IMR-90 (cell line): ENCODE data around the gene HIVEP3. TPM values are rescaled to one million over a fixed set of nuclear protein-coding genes. Genes with fewer than 3 reads are reported as not detected.

Source experiments
- ATAC-seq: fragments of 200-7000 bp; cut with Tn5 transposase; 2 replicates; pipeline ENCODE4 v1.9.1; 2020; ENCODE audit warnings: low read depth, mild to moderate bottlenecking, moderate library complexity
- BruUV-seq: library from RNA; stranded (reverse); fragments of 400-500 nt; replicated peaks from 2 replicates; lab custom pipeline; 2021; lab: Mats Ljungman, UMichigan
- CTCF ChIA-PET: fragments of 300-600 bp; formaldehyde crosslinking; extraction: SDS; loops from one replicate; lab custom pipeline; 2021; ENCODE audit warnings: antibody characterized with exemption; lab: Yijun Ruan, JAX
- POLR2A ChIA-PET: fragments of 300-600 bp; sonication (Branson Sonifier 250); formaldehyde crosslinking; loops from one replicate; lab custom pipeline; 2022; ENCODE audit warnings: antibody characterized with exemption; ENCODE audit not compliant: unreplicated experiment; lab: Charles Lee
- DNase-seq: peaks from one replicate; pipeline ENCODE4 v3.0.0; 2013
- H2AFZ ChIP-seq: replicated peaks from 2 replicates; pipeline ENCODE3; 2013; ENCODE audit warnings: low read length, mild to moderate bottlenecking; ENCODE audit not compliant: poor library complexity
- H2AK5ac ChIP-seq: 2 replicates; pipeline ENCODE4 v1.6.1; 2013; ENCODE audit warnings: low read depth, low read length, inconsistent platforms
- H2AK9ac ChIP-seq: replicated peaks from 2 replicates; pipeline ENCODE3; 2013; ENCODE audit warnings: mild to moderate bottlenecking, low read depth, low read length, moderate library complexity; ENCODE audit not compliant: poor library complexity
- H2BK120ac ChIP-seq: 2 replicates; pipeline ENCODE4 v1.6.1; 2013; ENCODE audit warnings: low read depth, low read length, inconsistent platforms
- H2BK15ac ChIP-seq: 3 replicates; pipeline ENCODE4 v1.6.1; 2013; ENCODE audit warnings: low read depth, low read length, inconsistent platforms
- H2BK20ac ChIP-seq: 2 replicates; pipeline ENCODE4 v1.6.1; 2013; ENCODE audit warnings: low read depth, mild to moderate bottlenecking, inconsistent platforms, low read length, moderate library complexity
- H2BK5ac ChIP-seq: 2 replicates; pipeline ENCODE4 v1.6.1; 2013; ENCODE audit warnings: mild to moderate bottlenecking, low read depth, low read length, inconsistent platforms; ENCODE audit not compliant: poor library complexity, severe bottlenecking
- H3K14ac ChIP-seq: replicated peaks from 2 replicates; pipeline ENCODE4 v1.6.1; 2013; ENCODE audit warnings: low read depth, low read length, inconsistent platforms
- H3K18ac ChIP-seq: 2 replicates; pipeline ENCODE4 v1.6.1; 2013; ENCODE audit warnings: low read depth, low read length, control low read depth
- H3K23ac ChIP-seq: 2 replicates; pipeline ENCODE4 v1.6.1; 2013; ENCODE audit warnings: low read depth, low read length, inconsistent platforms
- H3K27ac ChIP-seq: 2 replicates; pipeline ENCODE4 v1.5.1; 2013; ENCODE audit warnings: mild to moderate bottlenecking, control low read depth, low read length; ENCODE audit not compliant: insufficient read depth
- H3K27me3 ChIP-seq: 2 replicates; pipeline ENCODE4 v1.6.1; 2013; ENCODE audit warnings: low read length; ENCODE audit not compliant: control insufficient read depth, insufficient read depth
- H3K36me3 ChIP-seq: 2 replicates; pipeline ENCODE4 v1.6.1; 2013; ENCODE audit warnings: low read length, mixed read lengths; ENCODE audit not compliant: control insufficient read depth, insufficient read depth
- H3K4ac ChIP-seq: 2 replicates; pipeline ENCODE4 v1.6.1; 2013; ENCODE audit warnings: low read depth, low read length, inconsistent platforms
- H3K4me1 ChIP-seq: 2 replicates; pipeline ENCODE4 v1.6.1; 2013; ENCODE audit warnings: low read length, mixed read lengths; ENCODE audit not compliant: control insufficient read depth, insufficient read depth
- H3K4me2 ChIP-seq: 2 replicates; pipeline ENCODE4 v1.6.1; 2013; ENCODE audit warnings: low read depth, mild to moderate bottlenecking, control low read depth, low read length, moderate library complexity
- H3K4me3 ChIP-seq: 2 replicates; pipeline ENCODE4 v1.5.1; 2013; ENCODE audit warnings: low read depth, mild to moderate bottlenecking, control low read depth, low read length, moderate library complexity; ENCODE audit not compliant: insufficient read depth
- H3K56ac ChIP-seq: 2 replicates; pipeline ENCODE4 v1.6.1; 2013; ENCODE audit warnings: low read length, inconsistent platforms; ENCODE audit not compliant: insufficient read depth; ENCODE audit errors: extremely low read depth
- H3K79me1 ChIP-seq, 2 experiments: 2 replicates each; pipeline ENCODE4 v1.6.1; 2013; ENCODE audit warnings: low read length in 2 of 2, inconsistent platforms in 1 of 2, low read depth in 1 of 2
- H3K9ac ChIP-seq: 2 replicates; pipeline ENCODE4 v1.6.1; 2013; ENCODE audit warnings: low read depth, low read length, control low read depth
- H3K9me1 ChIP-seq: 2 replicates; pipeline ENCODE4 v1.6.1; 2013; ENCODE audit warnings: low read length, inconsistent platforms; ENCODE audit not compliant: insufficient read depth
- H3K9me3 ChIP-seq: 2 replicates; pipeline ENCODE4 v1.6.1; 2013; ENCODE audit warnings: low read length; ENCODE audit not compliant: control insufficient read depth, insufficient read depth
- H4K20me1 ChIP-seq: 2 replicates; pipeline ENCODE4 v1.6.1; 2013; ENCODE audit warnings: low read length, inconsistent platforms; ENCODE audit not compliant: insufficient read depth
- H4K5ac ChIP-seq: 2 replicates; pipeline ENCODE4 v1.6.1; 2013; ENCODE audit warnings: mild to moderate bottlenecking, low read depth, low read length, control low read depth
- H4K8ac ChIP-seq, 2 experiments: 2 replicates each; pipeline ENCODE4 v1.6.1; 2013; ENCODE audit warnings: low read depth in 2 of 2, low read length in 2 of 2, control low read depth in 1 of 2, inconsistent platforms in 1 of 2
- H4K91ac ChIP-seq: 2 replicates; pipeline ENCODE4 v1.6.1; 2013; ENCODE audit warnings: low read depth, low read length, inconsistent platforms; ENCODE audit not compliant: insufficient read depth
- CHD1 ChIP-seq: IDR thresholded peaks from 2 replicates; pipeline ENCODE4 v1.6.1; 2012; ENCODE audit warnings: low read depth, low read length, improper control_type of control experiment
- FOS ChIP-seq: fragments of 150-350 bp; IDR thresholded peaks from 2 replicates; pipeline ENCODE4 v1.6.1; 2016; ENCODE audit warnings: low read depth, low read length
- RAD21 ChIP-seq: IDR thresholded peaks from 2 replicates; pipeline ENCODE4 v1.6.1; 2012; ENCODE audit warnings: low read length, improper control_type of control experiment
- RFX5 ChIP-seq: IDR thresholded peaks from 2 replicates; pipeline ENCODE4 v1.8.0; 2012; ENCODE audit warnings: low read depth, mild to moderate bottlenecking, low read length, moderate library complexity
- WGBS, 2 experiments: methylation state at CpG; one replicate each; pipeline versions ENCODE4 v1.1.5 to v1.1.7; 2013; ENCODE audit warnings: missing lambda C conversion rate in 2 of 2; ENCODE audit not compliant: insufficient read length in 1 of 2; ENCODE audit errors: extremely low coverage in 2 of 2; 5-methylcytosine and 5-hydroxymethylcytosine counted together
- dilution Hi-C: fragments of 300-500 bp; cut with HindIII; formaldehyde crosslinking; loops from one replicate; pipeline ENCODE4 v1.14.3; 2018; ENCODE audit warnings: low sequenced_read_pairs; ENCODE audit not compliant: unreplicated experiment
- in situ Hi-C: fragments of 300-500 bp; cut with MboI; formaldehyde crosslinking; loops from 3 replicates; pipeline ENCODE4 v1.14.3; 2019; ENCODE audit warnings: low sequenced_read_pairs, inconsistent platforms, mixed read lengths
- intact Hi-C: fragments of 100-400 bp; cut with micrococcal nuclease; formaldehyde crosslinking; loops from 2 replicates; pipeline ENCODE4 v1.10.0; 2022
- polyA plus RNA-seq, 3 experiments: library from polyadenylated mRNA; depleted of rRNA; stranded (reverse); fragments of >200 nt; gene quantifications; 2 replicates each; pipeline ENCODE4 v1.2.3, GENCODE V29; 2012; ENCODE audit warnings: low replicate concordance in 1 of 3
- total RNA-seq: library from RNA; depleted of rRNA; stranded (reverse); fragments of >200 nt; gene quantifications from 2 replicates; pipeline ENCODE4 v1.2.3, GENCODE V29; 2012

The HIVEP3 gene
- total and polyA plus RNA-seq, 2 of the 4 experiments (the other 2 are of a cell fraction) = 1.4 to 4.0 TPM

DNA sequence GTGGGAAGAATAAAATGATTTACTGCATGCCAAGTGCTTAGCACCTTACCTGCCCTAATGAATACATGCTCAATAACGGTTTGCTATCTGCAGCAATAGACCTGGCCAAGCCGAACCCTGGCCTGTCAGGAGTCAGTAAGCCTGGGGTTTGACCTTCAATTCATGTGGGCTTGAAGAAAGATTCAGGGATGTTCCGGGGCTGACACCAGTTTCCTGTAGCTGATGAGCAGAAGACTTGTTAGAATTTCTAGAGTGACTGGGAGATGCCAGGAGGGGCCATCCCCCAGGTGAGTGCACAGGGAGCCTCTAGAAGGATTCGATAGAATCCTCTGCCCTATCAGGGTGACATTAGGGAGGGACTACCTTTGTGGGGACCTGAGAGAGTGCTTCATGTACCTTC is 210.9 kb downstream of the HIVEP3 start:
- no TSS peak for BruUV-seq
- Histone ChIP-seq H2AK9ac (no peak overlapping the region), H3K4me1 (peaks cover 4% of the 10 kb centered on the region; the same call in 1 of the 2 replicates), H2BK20ac (no peak overlapping the region), H4K20me1 (no peaks in the 10 kb centered on the region), H3K36me3 (no peaks in the 10 kb centered on the region), H3K4ac (no peak overlapping the region), H3K14ac (no peak overlapping the region), H3K9me3 (no peaks in the 10 kb centered on the region; the same call in 1 of the 2 replicates), H3K9ac (no peak overlapping the region), H3K27ac (no peak overlapping the region), H4K8ac (no peak overlapping the region), H3K56ac (no peak overlapping the region), H3K79me1 (no peaks in the 10 kb centered on the region), H3K4me3 (no peak overlapping the region), H3K18ac (no peak overlapping the region), H3K23ac (no peak overlapping the region), H4K91ac (no peak overlapping the region), H2BK15ac (no peak overlapping the region), H4K5ac (no peak overlapping the region), H3K9me1 (peaks cover 11% of the 10 kb centered on the region), H2BK120ac (no peak overlapping the region), H2AK5ac (no peak overlapping the region), H2BK5ac (no peak overlapping the region), H3K27me3 (peaks cover 5% of the 10 kb centered on the region), H3K4me2 (no peak overlapping the region), H2AFZ (no peak overlapping the region)
- ChIA-PET CTCF (no interaction called here), POLR2A (interaction anchor here (0.6 kb wide), 1 partner anchor 586 kb away, joined by 3 read pairs; no protein-coding TSS in a partner anchor)
- in situ Hi-C loops = no loop called here
- dilution Hi-C loops = no loop called here
- no peak for DNase-seq
- TF ChIP-seq FOS (no peak), RAD21 (no peak), RFX5 (no peak), CHD1 (no peak)
- ATAC-seq = no peak
- 85% methylated on average over 3 of the region's 4 CpGs; no CpG with 5 or more reads in 1 of the 2 experiments for WGBS, 2 experiments
- intact Hi-C loops = no loop called here
